Chondrocyte (in vitro differentiated cells): Measurements from ENCODE around the gene GNB1L. TPM values are rescaled to one million over a fixed set of nuclear protein-coding genes. Genes with fewer than 3 reads are reported as not detected.

Experiments used
- DNase-seq: peaks from one replicate; pipeline ENCODE4 v3.0.0; 2021; ENCODE audit warnings: mixed read lengths, low spot score
- H3K27ac Mint-ChIP-seq: one replicate; pipeline ENCODE4 v1.8.0; 2021; ENCODE audit warnings: mild to moderate bottlenecking, moderate library complexity, mixed read lengths; ENCODE audit not compliant: unreplicated experiment
- H3K27me3 Mint-ChIP-seq: 2 replicates; pipeline ENCODE4 v1.8.0; 2021; ENCODE audit warnings: low read depth, mixed read lengths
- H3K36me3 Mint-ChIP-seq: 2 replicates; pipeline ENCODE4 v1.8.0; 2021; ENCODE audit warnings: low read depth, mixed read lengths
- H3K4me1 Mint-ChIP-seq: 2 replicates; pipeline ENCODE4 v1.8.0; 2021; ENCODE audit warnings: low read depth, mild to moderate bottlenecking, mixed read lengths
- H3K4me3 Mint-ChIP-seq: one replicate; pipeline ENCODE4 v1.8.0; 2021; ENCODE audit warnings: mild to moderate bottlenecking, moderate library complexity, mixed read lengths; ENCODE audit not compliant: unreplicated experiment
- H3K9me3 Mint-ChIP-seq: 2 replicates; pipeline ENCODE4 v1.8.0; 2021; ENCODE audit warnings: low read depth, mixed read lengths
- CTCF ChIP-seq: fragments of 200-600 bp; sonication (generic); IDR thresholded peaks from 2 replicates; pipeline ENCODE4 v1.5.0; 2021; ENCODE audit warnings: antibody characterized with exemption, mild to moderate bottlenecking, moderate library complexity
- total RNA-seq: library from RNA; stranded (reverse); gene quantifications from 3 replicates; pipeline ENCODE4 v1.2.1, GENCODE V29; 2021

Gene GNB1L
- total RNA-seq, 1 donor from 2014 or later = 5.3 TPM

- H3K27me3 Mint-ChIP-seq = no peaks in the 10 kb centered on the region
- peak; percentile 86 for DNase-seq
- no peak overlapping the region for H3K27ac Mint-ChIP-seq
- TF ChIP-seq CTCF = no peak
- H3K4me1 Mint-ChIP-seq = peaks cover 51% of the 10 kb centered on the region
- H3K36me3 Mint-ChIP-seq = no peaks in the 10 kb centered on the region
- no peaks in the 10 kb centered on the region for H3K9me3 Mint-ChIP-seq
- H3K4me3 Mint-ChIP-seq = no peak overlapping the region
Measured at GRCh38 chr22:19876941-19877625, 22.4 kb upstream of the GNB1L start.

- peak; percentile 9 for TF ChIP-seq CTCF
- Mint-ChIP-seq H3K27me3 (no peaks in the 10 kb centered on the region), H3K4me1 (peaks cover 44% of the 10 kb centered on the region)
Measured at GRCh38 chr22:19876314-19876940, 21.8 kb upstream of the GNB1L start.

GRCh38 chr22:19875531-19876313, 21.0 kb upstream of the GNB1L start:
- H3K9me3 Mint-ChIP-seq = no peaks in the 10 kb centered on the region
- no peak overlapping the region for H3K4me3 Mint-ChIP-seq
- peak; percentile 75 for DNase-seq
- peaks cover 37% of the 10 kb centered on the region for H3K4me1 Mint-ChIP-seq
- no peak overlapping the region for H3K27ac Mint-ChIP-seq
- no peaks in the 10 kb centered on the region for H3K27me3 Mint-ChIP-seq
- no peak for TF ChIP-seq CTCF
- no peaks in the 10 kb centered on the region for H3K36me3 Mint-ChIP-seq

More at GRCh38 chr22:19876314-19876940, 21.8 kb upstream of the GNB1L start:
- H3K9me3 Mint-ChIP-seq = no peaks in the 10 kb centered on the region
- peak; percentile 77 for DNase-seq
- no peak overlapping the region for H3K27ac Mint-ChIP-seq
- H3K4me3 Mint-ChIP-seq = no peak overlapping the region
- H3K36me3 Mint-ChIP-seq = no peaks in the 10 kb centered on the region

- no peak overlapping the region for H3K27ac Mint-ChIP-seq
- H3K27me3 Mint-ChIP-seq = no peaks in the 10 kb centered on the region
- no peak for TF ChIP-seq CTCF
- H3K9me3 Mint-ChIP-seq = no peaks in the 10 kb centered on the region
- no peaks in the 10 kb centered on the region for H3K36me3 Mint-ChIP-seq
- H3K4me1 Mint-ChIP-seq = peaks cover 31% of the 10 kb centered on the region
- H3K4me3 Mint-ChIP-seq = no peak overlapping the region
- DNase-seq = peak; percentile 77
Measured at GRCh38 chr22:19875061-19875530, 20.4 kb upstream of the GNB1L start.
